ENCODE measurements around the gene RAE1. TPM values are rescaled to one million over a fixed set of nuclear protein-coding genes. Genes with fewer than 3 reads are reported as not detected.

Gene RAE1
- total RNA-seq, 1 experiment from 2014 or later, result 53.1 TPM

DNA sequence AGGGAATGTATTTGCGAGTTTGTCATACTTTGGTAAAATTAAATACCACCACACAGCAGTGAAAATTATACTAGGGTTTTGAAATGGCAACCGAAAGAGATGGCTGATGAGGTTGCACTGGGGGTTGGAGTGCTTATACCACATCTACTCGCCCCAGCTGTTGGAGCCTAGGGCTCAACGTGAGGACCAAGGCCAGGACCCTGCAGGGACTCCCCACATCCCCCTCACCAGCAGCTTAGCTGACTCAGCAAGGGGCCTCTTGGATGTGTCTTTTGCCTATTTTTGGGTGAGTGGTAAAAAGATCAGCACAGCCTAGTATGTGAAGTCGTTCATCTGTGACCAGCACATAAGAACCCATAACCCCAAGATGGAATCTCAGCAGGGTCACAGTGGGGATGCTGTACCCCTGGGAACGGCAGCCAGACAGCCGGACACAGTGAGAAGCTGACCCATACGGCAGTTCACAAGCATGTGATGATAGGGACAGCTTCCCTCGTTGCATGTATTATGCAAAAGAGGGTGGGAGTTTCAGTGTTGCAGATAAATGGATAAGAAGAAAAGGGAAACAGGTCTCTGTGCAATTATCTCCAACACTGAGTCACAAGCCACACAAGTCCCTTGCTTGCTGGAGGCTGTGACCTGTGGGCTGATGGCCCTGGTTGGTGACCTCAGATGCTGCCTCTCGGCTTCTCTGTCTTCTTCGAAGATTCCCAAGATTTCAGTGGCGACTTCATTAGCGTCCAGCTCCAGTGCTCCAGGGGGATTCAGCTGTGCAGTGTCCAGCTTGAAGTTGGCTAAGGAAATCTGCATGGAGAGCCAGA, 42.4 kb upstream of the RAE1 start:
- Histone ChIP-seq H3K27ac (ENCODE audit: insufficient read length, low read depth, low read length) (no peak overlapping the region), H3K79me1 (ENCODE audit: insufficient read depth, low read depth, low read length, poor library complexity, severe bottlenecking) (no peaks in the 10 kb centered on the region), H3K79me2 (ENCODE audit: insufficient read depth, low read length) (no peaks in the 10 kb centered on the region), H3K23me2 (ENCODE audit: insufficient read length, low read depth, low read length, poor library complexity, severe bottlenecking) (no peaks in the 10 kb centered on the region), H3K9ac (ENCODE audit: extremely low read depth, insufficient read length, low read length) (no peak overlapping the region), H3K4ac (ENCODE audit: low read depth, low read length) (no peak overlapping the region), H3K4me1 (ENCODE audit: insufficient read depth, low read length) (no peaks in the 10 kb centered on the region), H2BK15ac (ENCODE audit: low read depth, low read length) (no peak overlapping the region), H3K56ac (ENCODE audit: insufficient read length, low read depth, low read length) (no peak overlapping the region), H2AFZ (ENCODE audit: low read length) (no peak overlapping the region), H4K20me1 (ENCODE audit: control insufficient read depth, insufficient read depth, insufficient read length) (no peaks in the 10 kb centered on the region), H3K23ac (ENCODE audit: insufficient read length, low read depth, low read length) (no peak overlapping the region), H3K4me2 (ENCODE audit: insufficient read depth, insufficient read length, low read length) (no peak overlapping the region), H3T11ph (ENCODE audit: low read length) (no peak overlapping the region), H4K5ac (ENCODE audit: insufficient read length, low read depth, low read length) (no peak overlapping the region), H2BK12ac (ENCODE audit: insufficient read length, low read depth, low read length) (no peak overlapping the region), H2BK20ac (ENCODE audit: low read depth, low read length, poor library complexity, severe bottlenecking) (no peak overlapping the region), H2BK5ac (ENCODE audit: insufficient read length, low read length) (no peak overlapping the region), H3K18ac (ENCODE audit: insufficient read length, low read depth, low read length) (no peak overlapping the region), H2AK5ac (ENCODE audit: insufficient read length, low read length) (no peak overlapping the region), H4K91ac (ENCODE audit: insufficient read length, low read depth, low read length) (no peak overlapping the region), H3K14ac (ENCODE audit: insufficient read depth, low read length) (no peak overlapping the region; the same call in 1 of the 2 replicates), H3K9me3 (ENCODE audit: control insufficient read depth, low read depth, low read length) (no peaks in the 10 kb centered on the region), H4K8ac (replicated peaks; ENCODE audit: insufficient read length, low read depth, low read length) (no peak overlapping the region), H2BK120ac (ENCODE audit: low read depth, low read length, poor library complexity, severe bottlenecking) (no peak overlapping the region), H3K27me3 (ENCODE audit: insufficient read depth, low read length) (no peaks in the 10 kb centered on the region)
- no CpG with 5 or more reads among the region's 13 CpGs for WGBS (ENCODE audit: extremely low coverage, insufficient read length, low lambda C conversion rate)
- Mint-ChIP-seq H3K4me3 (no peak overlapping the region), H3K27ac (no peak overlapping the region), H3K9me3 (no peaks in the 10 kb centered on the region), H3K36me3 (ENCODE audit: insufficient read depth in 1 of 3, low read depth in 3 of 3) (no peaks in the 10 kb centered on the region), H3K4me1 (no peaks in the 10 kb centered on the region), H3K27me3 (ENCODE audit: low read depth) (peaks cover 15% of the 10 kb centered on the region)
- no peak for DNase-seq
- TF ChIP-seq, protein P1, sequence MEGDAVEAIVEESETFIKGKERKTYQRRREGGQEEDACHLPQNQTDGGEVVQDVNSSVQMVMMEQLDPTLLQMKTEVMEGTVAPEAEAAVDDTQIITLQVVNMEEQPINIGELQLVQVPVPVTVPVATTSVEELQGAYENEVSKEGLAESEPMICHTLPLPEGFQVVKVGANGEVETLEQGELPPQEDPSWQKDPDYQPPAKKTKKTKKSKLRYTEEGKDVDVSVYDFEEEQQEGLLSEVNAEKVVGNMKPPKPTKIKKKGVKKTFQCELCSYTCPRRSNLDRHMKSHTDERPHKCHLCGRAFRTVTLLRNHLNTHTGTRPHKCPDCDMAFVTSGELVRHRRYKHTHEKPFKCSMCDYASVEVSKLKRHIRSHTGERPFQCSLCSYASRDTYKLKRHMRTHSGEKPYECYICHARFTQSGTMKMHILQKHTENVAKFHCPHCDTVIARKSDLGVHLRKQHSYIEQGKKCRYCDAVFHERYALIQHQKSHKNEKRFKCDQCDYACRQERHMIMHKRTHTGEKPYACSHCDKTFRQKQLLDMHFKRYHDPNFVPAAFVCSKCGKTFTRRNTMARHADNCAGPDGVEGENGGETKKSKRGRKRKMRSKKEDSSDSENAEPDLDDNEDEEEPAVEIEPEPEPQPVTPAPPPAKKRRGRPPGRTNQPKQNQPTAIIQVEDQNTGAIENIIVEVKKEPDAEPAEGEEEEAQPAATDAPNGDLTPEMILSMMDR (conservative IDR thresholded peaks at IDR 0.05), result no peak
